ENCODE data around the gene RASL11B. TPM values are rescaled to one million over a fixed set of nuclear protein-coding genes. Genes with fewer than 3 reads are reported as not detected.

The RASL11B gene
- total RNA-seq, 1 donor from 2014 or later, result 0.60 TPM

- DNase-seq (ENCODE audit: low spot score) (no peak), ATAC-seq (no peak)
Observed at GRCh38 chr4:52842792-52843191, 19.3 kb upstream of the RASL11B start.

GRCh38 chr4:52843351-52843750 lies 18.8 kb upstream of the RASL11B start:
- DNase-seq (ENCODE audit: low spot score) (no peak), ATAC-seq (no peak)

- no peak for ATAC-seq
- no peak for DNase-seq (ENCODE audit: low spot score)
Observed at GRCh38 chr4:52843958-52844357, 18.2 kb upstream of the RASL11B start.

GRCh38 chr4:52844596-52844995 lies 17.5 kb upstream of the RASL11B start:
- DNase-seq (ENCODE audit: low spot score), result no peak
- ATAC-seq, result no peak

- ATAC-seq (peak; percentile 31), DNase-seq (ENCODE audit: low spot score) (no peak)
Observed at GRCh38 chr4:52846502-52846901, 15.6 kb upstream of the RASL11B start.

- DNase-seq (ENCODE audit: low spot score), result no peak
Observed at GRCh38 chr4:52848254-52848653, 13.9 kb upstream of the RASL11B start.

GRCh38 chr4:52850406-52851124 lies 11.6 kb upstream of the RASL11B start:
- no peak for ATAC-seq
- no peak for DNase-seq (ENCODE audit: low spot score)

More at GRCh38 chr4:52848254-52848653, 13.9 kb upstream of the RASL11B start:
- no peak for ATAC-seq

- ATAC-seq (no peak), DNase-seq (ENCODE audit: low spot score) (no peak)
Observed at GRCh38 chr4:52852041-52852440, 10.1 kb upstream of the RASL11B start.

GRCh38 chr4:52852711-52853110 lies 9.4 kb upstream of the RASL11B start:
- ATAC-seq (no peak), DNase-seq (ENCODE audit: low spot score) (no peak)

GRCh38 chr4:52853351-52853750 lies 8.8 kb upstream of the RASL11B start:
- ATAC-seq, result no peak
- DNase-seq (ENCODE audit: low spot score), result no peak

- DNase-seq (ENCODE audit: low spot score), result no peak
- ATAC-seq, result no peak
Observed at GRCh38 chr4:52856801-52857200, 5.3 kb upstream of the RASL11B start.

- ATAC-seq (no peak), DNase-seq (ENCODE audit: low spot score) (no peak)
Observed at GRCh38 chr4:52860361-52860760, 1.8 kb upstream of the RASL11B start.

GRCh38 chr4:52861171-52861823 lies 820 bp upstream of the RASL11B start:
- no peak for ATAC-seq
- no peak for DNase-seq (ENCODE audit: low spot score)

GRCh38 chr4:52862639-52863161 lies 583 bp downstream of the RASL11B start:
- DNase-seq (ENCODE audit: low spot score), result no peak
- no peak for ATAC-seq

GRCh38 chr4:52863324-52863723 lies 1.2 kb downstream of the RASL11B start:
- ATAC-seq, result no peak
- no peak for DNase-seq (ENCODE audit: low spot score)

GRCh38 chr4:52864793-52865192 lies 2.7 kb downstream of the RASL11B start:
- ATAC-seq (no peak), DNase-seq (ENCODE audit: low spot score) (no peak)

- no peak for ATAC-seq
Observed at GRCh38 chr4:52865300-52865699, 3.2 kb downstream of the RASL11B start.

GRCh38 chr4:52866734-52867133 lies 4.6 kb downstream of the RASL11B start:
- no peak for ATAC-seq
- no peak for DNase-seq (ENCODE audit: low spot score)

More at GRCh38 chr4:52865300-52865699, 3.2 kb downstream of the RASL11B start:
- no peak for DNase-seq (ENCODE audit: low spot score)

- DNase-seq (ENCODE audit: low spot score) (no peak), ATAC-seq (no peak)
Observed at GRCh38 chr4:52867163-52867562, 5.0 kb downstream of the RASL11B start.

GRCh38 chr4:52868133-52868532 lies 6.0 kb downstream of the RASL11B start:
- ATAC-seq, result peak; percentile 43
- DNase-seq (ENCODE audit: low spot score), result no peak

GRCh38 chr4:52869196-52869595 lies 7.1 kb downstream of the RASL11B start:
- peak; percentile 23 for ATAC-seq

GRCh38 chr4:52869656-52870055 lies 7.5 kb downstream of the RASL11B start:
- no peak for DNase-seq (ENCODE audit: low spot score)

More at GRCh38 chr4:52869196-52869595, 7.1 kb downstream of the RASL11B start:
- DNase-seq (ENCODE audit: low spot score), result no peak

More at GRCh38 chr4:52869656-52870055, 7.5 kb downstream of the RASL11B start:
- ATAC-seq, result no peak

All from left lobe of liver (tissue), 2 donors.